Measurements from ENCODE around the gene ZNF772.

The ZNF772 gene

GRCh38 chr19:57473646-57474045 is 3.7 kb downstream of the ZNF772 start:
- ChIA-PET POLR2A (no interaction called here), CTCF (no interaction called here)
- TF ChIP-seq, protein P1, sequence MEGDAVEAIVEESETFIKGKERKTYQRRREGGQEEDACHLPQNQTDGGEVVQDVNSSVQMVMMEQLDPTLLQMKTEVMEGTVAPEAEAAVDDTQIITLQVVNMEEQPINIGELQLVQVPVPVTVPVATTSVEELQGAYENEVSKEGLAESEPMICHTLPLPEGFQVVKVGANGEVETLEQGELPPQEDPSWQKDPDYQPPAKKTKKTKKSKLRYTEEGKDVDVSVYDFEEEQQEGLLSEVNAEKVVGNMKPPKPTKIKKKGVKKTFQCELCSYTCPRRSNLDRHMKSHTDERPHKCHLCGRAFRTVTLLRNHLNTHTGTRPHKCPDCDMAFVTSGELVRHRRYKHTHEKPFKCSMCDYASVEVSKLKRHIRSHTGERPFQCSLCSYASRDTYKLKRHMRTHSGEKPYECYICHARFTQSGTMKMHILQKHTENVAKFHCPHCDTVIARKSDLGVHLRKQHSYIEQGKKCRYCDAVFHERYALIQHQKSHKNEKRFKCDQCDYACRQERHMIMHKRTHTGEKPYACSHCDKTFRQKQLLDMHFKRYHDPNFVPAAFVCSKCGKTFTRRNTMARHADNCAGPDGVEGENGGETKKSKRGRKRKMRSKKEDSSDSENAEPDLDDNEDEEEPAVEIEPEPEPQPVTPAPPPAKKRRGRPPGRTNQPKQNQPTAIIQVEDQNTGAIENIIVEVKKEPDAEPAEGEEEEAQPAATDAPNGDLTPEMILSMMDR (IDR thresholded peaks at IDR 0.05; ENCODE audit: control extremely low read depth, extremely low read depth, low read depth, missing control alignments), result no peak
- no peak for DNase-seq (ENCODE audit: extremely low spot score)

DNA sequence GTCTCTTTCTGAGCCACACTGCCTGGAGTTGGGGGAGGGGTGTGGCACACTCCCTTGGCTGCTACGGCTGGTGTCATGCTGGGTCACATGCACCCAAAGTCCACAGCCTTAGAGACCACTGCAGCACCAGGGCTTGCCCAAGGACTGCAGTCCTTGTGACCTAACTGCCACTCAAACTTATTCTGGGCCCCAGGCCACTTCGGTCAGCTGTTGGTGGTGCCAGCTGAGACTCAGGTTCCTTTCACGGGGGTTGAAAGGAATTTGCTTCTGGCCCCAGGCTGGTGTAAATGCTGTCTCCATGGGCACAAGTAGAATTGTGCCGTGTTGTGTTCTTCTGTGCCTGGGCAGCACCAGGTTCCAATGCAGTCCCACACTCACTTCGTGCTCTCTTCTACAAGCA is 10.9 kb downstream of the ZNF772 start:
- POLR2A ChIA-PET, result no interaction called here
- CTCF ChIA-PET, result no interaction called here
- no peak for DNase-seq (ENCODE audit: extremely low spot score)
- TF ChIP-seq, protein P1 (IDR thresholded peaks at IDR 0.05; ENCODE audit: control extremely low read depth, extremely low read depth, low read depth, missing control alignments), result no peak

DNA sequence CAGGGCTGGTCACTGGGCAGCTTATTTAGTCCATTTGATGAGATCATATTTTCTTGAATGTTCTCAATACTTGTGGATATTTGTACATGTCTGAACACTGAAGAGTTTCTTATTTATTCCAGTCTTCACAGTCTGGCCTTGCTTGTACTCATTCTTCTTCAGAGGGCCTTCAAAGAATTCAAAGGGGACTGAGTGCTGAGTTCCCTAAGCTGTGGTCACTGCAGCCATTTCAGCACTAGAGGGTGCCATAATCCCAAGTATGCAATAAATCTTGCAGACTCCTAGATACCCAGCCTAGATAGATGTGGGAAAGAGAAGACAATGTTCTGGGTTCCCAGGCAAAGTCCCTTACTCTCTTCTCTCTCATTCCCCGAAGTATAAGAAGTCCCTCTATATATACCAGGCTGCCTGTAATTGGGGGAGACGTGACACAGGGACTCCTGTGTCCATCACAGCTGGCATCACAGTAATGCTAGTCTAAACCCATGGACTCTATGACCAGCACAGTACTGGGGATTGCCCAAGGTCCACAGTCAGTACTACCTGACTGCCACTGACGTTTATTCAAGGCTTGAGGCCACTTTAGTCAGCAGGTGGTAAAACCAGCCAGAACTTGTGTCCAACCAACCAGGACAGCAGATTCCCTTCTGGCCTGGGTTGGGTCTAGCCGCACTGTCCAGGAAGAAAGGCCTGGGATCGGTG is 11.5 kb downstream of the ZNF772 start:
- ChIA-PET CTCF (interaction anchor here (1.1 kb wide), 1 partner anchor 19 kb away, joined by 3 read pairs; no protein-coding TSS in a partner anchor), POLR2A (no interaction called here)
- TF ChIP-seq, protein P1 (IDR thresholded peaks at IDR 0.05; ENCODE audit: control extremely low read depth, extremely low read depth, low read depth, missing control alignments), result peak; percentile 42
- DNase-seq (ENCODE audit: extremely low spot score), result peak; percentile 28

DNA sequence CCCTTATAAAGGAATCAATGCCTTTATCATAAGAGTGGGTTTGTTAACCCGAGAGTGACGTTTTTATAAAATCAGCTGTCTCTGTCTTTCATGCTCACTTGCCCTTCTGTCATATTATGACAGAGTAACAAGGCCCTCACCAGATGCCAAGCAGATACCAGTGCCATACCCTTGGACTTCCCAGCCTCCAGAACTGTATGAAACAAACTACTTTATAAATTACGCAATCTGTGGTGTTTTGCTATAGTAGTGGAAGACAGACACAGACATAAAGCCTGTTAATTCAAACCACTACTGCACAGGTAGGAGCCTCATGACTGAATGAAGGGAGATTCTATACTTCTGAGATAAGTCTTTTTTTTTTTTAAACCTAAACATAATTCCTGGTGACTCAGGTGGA is 25.1 kb downstream of the ZNF772 start:
- no peak for DNase-seq (ENCODE audit: extremely low spot score)
- CTCF ChIA-PET, result no interaction called here
- POLR2A ChIA-PET, result no interaction called here
- TF ChIP-seq, protein P1 (IDR thresholded peaks at IDR 0.05; ENCODE audit: control extremely low read depth, extremely low read depth, low read depth, missing control alignments), result no peak

DNA sequence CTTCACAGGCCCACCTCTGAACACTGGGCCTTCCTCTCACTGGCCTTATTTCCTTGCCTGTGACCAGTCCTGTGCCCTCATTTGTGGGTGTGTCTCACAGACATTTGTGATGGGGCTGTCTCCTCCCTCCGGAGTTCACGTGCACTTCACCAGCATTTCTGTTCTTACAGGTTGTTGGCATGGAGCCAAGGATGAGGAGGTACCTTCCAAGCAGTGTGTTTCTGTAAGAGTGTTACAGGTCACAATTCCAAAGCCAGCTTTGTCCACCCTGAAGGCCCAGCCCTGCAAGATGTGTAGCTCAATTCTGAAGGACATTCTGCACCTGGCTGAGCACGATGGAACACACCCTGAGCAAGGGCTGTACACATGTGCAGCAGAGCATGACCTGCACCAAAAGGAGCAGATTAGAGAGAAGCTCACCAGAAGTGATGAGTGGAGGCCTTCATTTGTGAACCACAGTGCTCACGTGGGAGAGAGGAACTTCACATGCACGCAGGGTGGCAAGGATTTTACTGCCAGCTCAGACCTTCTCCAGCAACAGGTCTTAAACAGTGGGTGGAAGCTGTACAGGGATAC is 34.2 kb downstream of the ZNF772 start:
- ChIA-PET POLR2A (no interaction called here), CTCF (no interaction called here)
- TF ChIP-seq, protein P1 (IDR thresholded peaks at IDR 0.05; ENCODE audit: control extremely low read depth, extremely low read depth, low read depth, missing control alignments), result no peak
- no peak for DNase-seq (ENCODE audit: extremely low spot score)

DNA sequence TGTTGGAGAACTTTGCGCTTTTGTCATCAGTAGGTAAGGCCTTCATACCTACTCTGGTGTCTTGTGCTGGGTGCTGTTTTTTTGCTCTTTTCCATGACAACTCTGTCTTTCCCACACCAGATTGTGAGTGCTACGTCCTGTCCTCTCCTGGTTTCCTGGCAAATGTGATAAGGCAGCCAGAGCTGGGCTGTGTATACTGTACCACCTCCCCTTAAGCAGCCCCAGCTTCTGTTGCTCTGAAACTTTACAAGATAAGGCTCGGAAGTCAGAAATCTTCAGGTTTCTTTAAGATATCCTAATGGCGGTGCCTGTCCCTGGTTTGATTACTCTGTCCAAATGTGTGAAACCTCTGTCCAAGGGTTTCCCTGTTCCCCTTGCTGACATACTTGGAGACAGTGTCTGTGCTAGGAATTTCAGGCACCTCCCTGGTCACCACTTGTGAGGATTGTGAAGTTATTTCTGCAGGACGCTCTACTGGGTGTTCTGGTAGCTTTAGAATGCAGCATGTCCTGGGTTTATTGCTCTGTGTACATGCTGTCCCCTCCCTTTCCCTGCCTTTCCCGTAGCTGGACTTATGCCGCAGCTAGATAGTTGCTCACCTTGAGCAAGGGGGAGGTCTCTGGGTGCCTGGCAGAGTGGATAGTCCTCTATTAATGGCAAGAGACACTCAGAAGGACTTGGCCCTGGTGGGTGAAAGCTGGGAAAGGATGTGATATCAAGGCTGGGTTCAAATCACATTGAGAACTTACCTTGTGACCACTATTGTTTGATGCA is 35.2 kb downstream of the ZNF772 start:
- ChIA-PET POLR2A (no interaction called here), CTCF (no interaction called here)
- TF ChIP-seq, protein P1 (IDR thresholded peaks at IDR 0.05; ENCODE audit: control extremely low read depth, extremely low read depth, low read depth, missing control alignments), result no peak
- no peak for DNase-seq (ENCODE audit: extremely low spot score)

Data from GM10248 (cell line).